MM.1S (cell line): ENCODE results near the gene RNF212.

ENCODE experiments used
- DNase-seq: peaks from one replicate; pipeline ENCODE4 v3.0.0-alpha.2; 2015
- H2AFZ ChIP-seq: fragments of 300-600 bp; sonication (generic); 2 replicates; pipeline ENCODE4 v1.6.0; 2016; ENCODE audit warnings: antibody characterized with exemption, low read length
- H3F3A ChIP-seq: fragments of 300-600 bp; sonication (generic); 2 replicates; pipeline ENCODE4 v1.6.1; 2016; ENCODE audit warnings: mild to moderate bottlenecking, antibody characterized with exemption, low read length, moderate library complexity, mixed read lengths; ENCODE audit not compliant: insufficient read depth
- H3K27ac ChIP-seq: fragments of 300-600 bp; sonication (generic); 2 replicates; pipeline ENCODE4 v1.5.1; 2016; ENCODE audit warnings: mild to moderate bottlenecking, low read length
- H3K27me3 ChIP-seq: fragments of 300-600 bp; sonication (generic); replicated peaks from 2 replicates; pipeline ENCODE4 v1.6.0; 2016; ENCODE audit warnings: low read length; ENCODE audit not compliant: insufficient read depth
- H3K36me3 ChIP-seq: fragments of 300-600 bp; sonication (generic); replicated peaks from 2 replicates; pipeline ENCODE4 v1.6.1; 2016; ENCODE audit warnings: mild to moderate bottlenecking, low read length, mixed read lengths; ENCODE audit not compliant: insufficient read depth
- H3K4me1 ChIP-seq: fragments of 300-600 bp; sonication (generic); 2 replicates; pipeline ENCODE4 v1.6.1; 2016; ENCODE audit warnings: low read length, mixed read lengths
- H3K4me2 ChIP-seq: fragments of 300-600 bp; sonication (generic); 2 replicates; pipeline ENCODE4 v1.6.0; 2016; ENCODE audit warnings: low read depth, low read length
- H3K4me3 ChIP-seq: fragments of 300-600 bp; sonication (generic); 2 replicates; pipeline ENCODE4 v1.5.1; 2016; ENCODE audit warnings: low read length, mixed read lengths
- H3K79me2 ChIP-seq: fragments of 300-600 bp; sonication (generic); 2 replicates; pipeline ENCODE4 v1.6.1; 2016; ENCODE audit warnings: mixed run types, low read length, mixed read lengths
- H3K9ac ChIP-seq: fragments of 300-600 bp; sonication (generic); 2 replicates; pipeline ENCODE4 v1.6.1; 2016; ENCODE audit warnings: low read length, mixed read lengths
- H3K9me2 ChIP-seq: fragments of 300-600 bp; sonication (generic); replicated peaks from 2 replicates; pipeline ENCODE4 v1.6.1; 2016; ENCODE audit warnings: mild to moderate bottlenecking, low read length, mixed read lengths; ENCODE audit not compliant: insufficient read depth
- H3K9me3 ChIP-seq: fragments of 300-600 bp; sonication (generic); replicated peaks from 2 replicates; pipeline ENCODE4 v1.6.1; 2016; ENCODE audit warnings: mild to moderate bottlenecking, low read length, mixed read lengths; ENCODE audit not compliant: insufficient read depth
- H4K20me1 ChIP-seq: fragments of 300-600 bp; sonication (generic); 2 replicates; pipeline ENCODE4 v1.6.1; 2016; ENCODE audit warnings: mild to moderate bottlenecking, low read length, moderate library complexity, mixed read lengths; ENCODE audit not compliant: insufficient read depth
- CTCF ChIP-seq: fragments of 300-600 bp; sonication (generic); IDR thresholded peaks from 2 replicates; pipeline ENCODE4 v1.5.1; 2016; ENCODE audit warnings: antibody characterized with exemption, low read length, mixed read lengths
- EZH2 ChIP-seq: fragments of 300-600 bp; sonication (generic); optimal IDR thresholded peaks from 2 replicates; pipeline ENCODE3; 2017; ENCODE audit warnings: low read depth, mild to moderate bottlenecking, antibody characterized with exemption, low read length, mixed read lengths
- EZH2phosphoT487 ChIP-seq: fragments of 300-600 bp; sonication (generic); IDR thresholded peaks from 2 replicates; pipeline ENCODE4 v1.6.1; 2018; ENCODE audit warnings: antibody characterized with exemption, low read length

RNF212 gene

GRCh38 chr4:1028574-1029220, 84.7 kb downstream of the RNF212 start:
- H3K4me1 ChIP-seq: no peaks in the 10 kb centered on the region
- DNase-seq: no peak
- no peak overlapping the region for H3K4me2 ChIP-seq
- no peak overlapping the region for H3K9ac ChIP-seq
- no peaks in the 10 kb centered on the region for H3K36me3 ChIP-seq
- H3K9me2 ChIP-seq: no peaks in the 10 kb centered on the region
- H3K4me3 ChIP-seq: no peak overlapping the region
- no peak overlapping the region for H3K27ac ChIP-seq
- H4K20me1 ChIP-seq: no peaks in the 10 kb centered on the region
- H2AFZ ChIP-seq: no peak overlapping the region
- H3K9me3 ChIP-seq: no peaks in the 10 kb centered on the region
- no peaks in the 10 kb centered on the region for H3K27me3 ChIP-seq
- H3K79me2 ChIP-seq: no peaks in the 10 kb centered on the region
- TF ChIP-seq EZH2 (no peak), CTCF (no peak)
- no peaks in the 10 kb centered on the region for H3F3A ChIP-seq

- Histone ChIP-seq H3K36me3 (no peaks in the 10 kb centered on the region), H3K4me1 (no peaks in the 10 kb centered on the region), H2AFZ (no peak overlapping the region), H3K9me2 (no peaks in the 10 kb centered on the region), H3K27me3 (no peaks in the 10 kb centered on the region), H3K79me2 (no peaks in the 10 kb centered on the region), H3K4me2 (no peak overlapping the region), H3F3A (no peaks in the 10 kb centered on the region), H3K9me3 (no peaks in the 10 kb centered on the region), H4K20me1 (no peaks in the 10 kb centered on the region), H3K27ac (no peak overlapping the region), H3K4me3 (no peak overlapping the region), H3K9ac (no peak overlapping the region)
- no peak for DNase-seq
- TF ChIP-seq EZH2: no peak
Measured at GRCh38 chr4:1027915-1028238, 85.5 kb downstream of the RNF212 start.

GRCh38 chr4:1027219-1027914, 86.0 kb downstream of the RNF212 start:
- Histone ChIP-seq H3K79me2 (no peaks in the 10 kb centered on the region), H2AFZ (no peak overlapping the region), H3K4me2 (no peak overlapping the region), H3K4me3 (no peak overlapping the region), H3K9ac (no peak overlapping the region), H4K20me1 (no peaks in the 10 kb centered on the region), H3K9me3 (no peaks in the 10 kb centered on the region), H3K27ac (no peak overlapping the region), H3K36me3 (no peaks in the 10 kb centered on the region), H3K9me2 (no peaks in the 10 kb centered on the region), H3K4me1 (no peaks in the 10 kb centered on the region), H3F3A (no peaks in the 10 kb centered on the region), H3K27me3 (no peaks in the 10 kb centered on the region)
- TF ChIP-seq EZH2phosphoT487 (no peak), CTCF (no peak), EZH2 (no peak)
- no peak for DNase-seq

- H2AFZ ChIP-seq: no peak overlapping the region
- H3F3A ChIP-seq: no peaks in the 10 kb centered on the region
- no peaks in the 10 kb centered on the region for H3K9me3 ChIP-seq
- DNase-seq: no peak
- H3K27ac ChIP-seq: no peak overlapping the region
- no peaks in the 10 kb centered on the region for H3K4me1 ChIP-seq
- H3K4me2 ChIP-seq: no peak overlapping the region
- H4K20me1 ChIP-seq: no peaks in the 10 kb centered on the region
- H3K27me3 ChIP-seq: no peaks in the 10 kb centered on the region
- no peak overlapping the region for H3K9ac ChIP-seq
- no peaks in the 10 kb centered on the region for H3K36me3 ChIP-seq
- H3K4me3 ChIP-seq: no peak overlapping the region
- H3K79me2 ChIP-seq: no peaks in the 10 kb centered on the region
- H3K9me2 ChIP-seq: no peaks in the 10 kb centered on the region
- no peak for TF ChIP-seq EZH2phosphoT487
- TF ChIP-seq CTCF: no peak
- no peak for TF ChIP-seq EZH2
Measured at GRCh38 chr4:1026115-1026514, 87.2 kb downstream of the RNF212 start.
